Right lobe of liver (tissue), 6 donors: Measurements from ENCODE around the gene TSPAN9. TPM values are rescaled to one million over a fixed set of nuclear protein-coding genes. Genes with fewer than 3 reads are reported as not detected.

ENCODE experiments used
- ATAC-seq, 4 donors: fragments of 200-7000 bp; cut with Tn5 transposase; one replicate each; pipeline ENCODE4 v1.9.1; 2020; ENCODE audit warnings: mild to moderate bottlenecking in 4 of 4, moderate library complexity in 4 of 4
- DNase-seq, 3 donors: peaks; one replicate each; pipeline ENCODE4 v3.0.0-alpha.2; 2020
- H3K27ac ChIP-seq, 3 donors: fragments of 200-600 bp; one replicate each; pipeline ENCODE4 v1.8.0; 2022
- H3K27me3 ChIP-seq, 2 donors: fragments of 200-600 bp; one replicate each; pipeline ENCODE4 v1.8.0; 2022
- H3K36me3 ChIP-seq, 4 donors: fragments of 200-600 bp; sonication (generic) in 1 of 4; one replicate each; pipeline versions ENCODE4 v1.5.1 to v1.8.0; 2017 to 2022; ENCODE audit warnings: control low read depth in 1 of 4
- H3K4me1 ChIP-seq, 4 donors: fragments of 200-600 bp; sonication (generic) in 1 of 4; one replicate each; pipeline versions ENCODE4 v1.5.1 to v1.8.0; 2017 to 2022; ENCODE audit warnings: control low read depth in 1 of 4
- H3K4me3 ChIP-seq, 3 donors: fragments of 200-600 bp; one replicate each; pipeline ENCODE4 v1.8.0; 2022
- H3K9me3 ChIP-seq, 4 donors: fragments of 200-600 bp; sonication (generic) in 1 of 4; one replicate each; pipeline versions ENCODE4 v1.5.1 to v1.8.0; 2017 to 2022; ENCODE audit warnings: control low read depth in 1 of 4
- POLR2A ChIP-seq: fragments of 450-650 bp; IDR thresholded peaks from one replicate; pipeline ENCODE4 v1.6.1; 2017; ENCODE audit warnings: antibody characterized with exemption, mild to moderate bottlenecking
- WGBS: methylation state at CpG from one replicate; pipeline ENCODE4 v1.1.6; 2018; ENCODE audit warnings: low coverage, low lambda C conversion rate; ENCODE audit not compliant: insufficient coverage; ENCODE audit errors: missing lambda C conversion rate; 5-methylcytosine and 5-hydroxymethylcytosine counted together
- intact Hi-C, 2 donors: fragments of 100-400 bp; cut with DNase I; formaldehyde crosslinking; loops; one replicate each; pipeline versions ENCODE4 v1.11.2 to v1.14.1; 2022
- total RNA-seq, 6 experiments: library from RNA; depleted of rRNA in 2 of 6; stranded (reverse); fragments of >200 nt in 2 of 6; fragmentation: NEBNext Ultra II Directional in 3 of 6; extraction: Animal tissue kit (Norgen Biotek cat#: 25700) in 3 of 6; gene quantifications; one replicate each; pipeline versions ENCODE4 v1.1.0 to v1.2.4, GENCODE V29; 2016 to 2023
- TF ChIP-seq, protein P1 (sequence below), 4 donors: fragments of 200-600 bp in 3 of 4; fragments of 450-650 bp in 1 of 4; IDR thresholded peaks; one replicate each; pipeline versions ENCODE4 v1.5.1 to v1.8.0; 2016 to 2022; ENCODE audit warnings: antibody characterized with exemption in 4 of 4, mild to moderate bottlenecking in 2 of 4
- donor health status: DM: no; HTN: yes; CAD: no.
- donor health status: DM: no; HTN: no; CAD: no.
- donor health status: DM: no; HTN: no; CAD: no.
- donor health status: DM: no; HTN: yes; CAD: no.
- donor health status: DM: no; HTN: yes; CAD: no.

The TSPAN9 gene
- total RNA-seq, 6 experiments from 2014 or later, result 23.7 to 53.2 (median 39.8) TPM

DNA sequence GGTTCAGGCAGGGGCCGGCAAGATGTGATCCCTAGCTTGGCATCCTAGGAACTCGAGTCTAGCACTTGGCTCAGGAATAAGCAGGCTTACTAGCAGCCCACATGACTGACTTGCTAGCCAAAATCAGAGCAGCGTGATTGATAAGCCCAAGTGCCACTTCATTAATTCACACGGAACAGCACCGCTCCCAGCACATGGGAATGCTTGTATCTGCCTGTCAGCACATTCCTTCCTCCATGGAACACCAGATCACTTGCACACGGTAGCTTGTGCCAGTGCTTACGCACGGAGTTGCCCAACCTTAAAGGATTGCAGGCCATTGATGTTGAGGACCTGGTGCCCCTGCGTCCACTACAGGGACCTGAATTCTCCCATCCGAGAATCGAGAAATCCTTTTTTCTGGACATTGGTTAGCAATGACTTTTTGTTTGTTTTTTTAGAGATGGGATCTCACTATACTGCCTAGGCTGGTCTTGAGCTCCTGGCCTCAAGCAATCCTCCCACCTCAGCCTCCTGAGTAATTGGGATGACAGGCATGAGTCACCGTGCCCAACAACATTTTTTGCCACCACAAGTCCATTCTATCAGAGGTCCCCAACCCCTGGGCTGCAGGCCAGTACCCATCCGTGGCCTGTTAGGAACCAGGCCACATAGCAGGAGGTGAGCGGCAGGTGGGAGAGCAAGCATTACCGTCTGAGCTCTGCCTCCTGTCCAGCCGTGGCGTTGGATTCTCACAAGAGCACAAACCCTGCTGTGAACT lies 30.6 kb upstream of the TSPAN9 start:
- Histone ChIP-seq H3K27me3 (no peaks in the 10 kb centered on the region), H3K4me3 (no peak overlapping the region), H3K27ac (no peak overlapping the region), H3K4me1 (no peaks in the 10 kb centered on the region), H3K9me3 (no peaks in the 10 kb centered on the region), H3K36me3 (no peaks in the 10 kb centered on the region)
- TF ChIP-seq, protein P1, sequence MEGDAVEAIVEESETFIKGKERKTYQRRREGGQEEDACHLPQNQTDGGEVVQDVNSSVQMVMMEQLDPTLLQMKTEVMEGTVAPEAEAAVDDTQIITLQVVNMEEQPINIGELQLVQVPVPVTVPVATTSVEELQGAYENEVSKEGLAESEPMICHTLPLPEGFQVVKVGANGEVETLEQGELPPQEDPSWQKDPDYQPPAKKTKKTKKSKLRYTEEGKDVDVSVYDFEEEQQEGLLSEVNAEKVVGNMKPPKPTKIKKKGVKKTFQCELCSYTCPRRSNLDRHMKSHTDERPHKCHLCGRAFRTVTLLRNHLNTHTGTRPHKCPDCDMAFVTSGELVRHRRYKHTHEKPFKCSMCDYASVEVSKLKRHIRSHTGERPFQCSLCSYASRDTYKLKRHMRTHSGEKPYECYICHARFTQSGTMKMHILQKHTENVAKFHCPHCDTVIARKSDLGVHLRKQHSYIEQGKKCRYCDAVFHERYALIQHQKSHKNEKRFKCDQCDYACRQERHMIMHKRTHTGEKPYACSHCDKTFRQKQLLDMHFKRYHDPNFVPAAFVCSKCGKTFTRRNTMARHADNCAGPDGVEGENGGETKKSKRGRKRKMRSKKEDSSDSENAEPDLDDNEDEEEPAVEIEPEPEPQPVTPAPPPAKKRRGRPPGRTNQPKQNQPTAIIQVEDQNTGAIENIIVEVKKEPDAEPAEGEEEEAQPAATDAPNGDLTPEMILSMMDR (IDR thresholded peaks at IDR 0.05), result no peak
- no peak for TF ChIP-seq POLR2A
- ATAC-seq (no peak), DNase-seq (no peak)
- WGBS, result 60% methylated on average over 5 of the region's 17 CpGs
- intact Hi-C loops, result no loop called here

DNA sequence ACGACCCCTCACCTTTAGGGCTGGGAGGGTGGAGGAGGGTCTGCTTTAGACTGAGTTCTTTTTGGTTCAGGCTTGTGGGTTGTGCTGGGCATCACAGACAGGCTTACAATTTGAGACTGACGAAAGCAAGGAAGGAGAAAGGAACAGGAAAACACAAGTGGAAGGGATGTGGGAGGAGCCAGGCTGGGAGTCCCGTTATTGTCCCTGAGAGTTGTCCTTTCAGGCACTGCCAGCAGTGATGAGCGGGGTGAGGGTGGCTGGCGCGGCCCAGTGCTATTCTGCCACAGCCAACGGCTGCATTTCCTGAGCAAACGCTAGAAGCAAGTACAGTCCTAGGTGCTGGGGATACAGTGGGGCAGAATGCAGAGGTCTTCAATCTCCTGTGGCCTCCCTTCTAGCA lies 29.2 kb upstream of the TSPAN9 start:
- no peak for TF ChIP-seq POLR2A
- TF ChIP-seq, protein P1 (IDR thresholded peaks at IDR 0.05), result no peak
- DNase-seq (no peak), ATAC-seq (peak in 1 of 4 donors; percentile 19)
- Histone ChIP-seq H3K27ac (no peak overlapping the region), H3K9me3 (no peaks in the 10 kb centered on the region), H3K27me3 (no peaks in the 10 kb centered on the region), H3K4me1 (no peaks in the 10 kb centered on the region), H3K36me3 (no peaks in the 10 kb centered on the region), H3K4me3 (no peak overlapping the region)
- WGBS, result 25% methylated on average over 5 of the region's 8 CpGs
- intact Hi-C loops, result no loop called here

DNA sequence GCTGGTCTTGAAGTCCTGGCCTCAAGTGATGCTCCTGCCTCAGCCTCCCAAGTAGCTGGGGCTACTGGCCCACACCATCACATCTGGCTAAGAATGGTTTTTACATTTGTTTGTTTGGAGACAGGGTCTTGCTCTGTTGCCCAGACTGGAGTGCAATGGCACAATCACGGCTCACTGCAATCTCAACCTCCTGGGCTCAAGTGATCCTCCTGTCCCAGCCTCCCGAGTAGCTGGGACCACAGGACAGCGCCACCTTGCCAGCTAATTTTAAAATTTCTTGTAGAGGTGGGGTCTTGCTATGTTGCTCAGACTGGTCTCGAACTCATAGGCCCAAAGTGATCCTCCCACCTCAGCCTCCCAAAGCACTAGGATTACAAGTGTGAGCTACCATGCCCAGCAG lies 28.6 kb upstream of the TSPAN9 start:
- H3K27ac ChIP-seq, result no peak overlapping the region
- 88% methylated on average over 1 of the region's 4 CpGs for WGBS
- TF ChIP-seq, protein P1 (IDR thresholded peaks at IDR 0.05), result no peak
- no peak for DNase-seq
- no peaks in the 10 kb centered on the region for H3K4me1 ChIP-seq
- no peaks in the 10 kb centered on the region for H3K36me3 ChIP-seq
- ATAC-seq, result no peak
- intact Hi-C loops, result no loop called here
- H3K9me3 ChIP-seq, result no peaks in the 10 kb centered on the region
- H3K4me3 ChIP-seq, result no peak overlapping the region
- H3K27me3 ChIP-seq, result no peaks in the 10 kb centered on the region

DNA sequence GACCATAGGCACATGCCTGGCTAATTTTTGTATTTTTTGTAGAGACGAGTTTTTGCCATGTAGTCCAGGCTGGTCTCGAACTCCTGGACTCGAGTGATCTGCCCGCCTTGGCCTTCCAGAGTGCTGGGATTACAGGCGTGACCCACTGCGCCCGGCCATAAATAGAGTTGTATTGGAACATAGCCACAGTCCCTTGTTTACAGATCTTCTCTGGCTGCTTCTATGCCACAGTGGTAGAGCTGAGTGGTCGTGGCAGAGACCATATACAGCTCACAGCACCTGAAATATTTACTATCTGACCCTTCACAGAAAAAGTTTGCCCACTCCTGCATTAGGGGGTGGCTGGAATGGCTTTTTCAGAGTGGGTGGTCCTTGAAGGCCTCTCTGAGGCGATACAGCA lies 28.0 kb upstream of the TSPAN9 start:
- WGBS, result 50% methylated on average over 8 of the region's 9 CpGs
- intact Hi-C loops, result no loop called here
- H3K27ac ChIP-seq, result no peak overlapping the region
- H3K4me1 ChIP-seq, result no peaks in the 10 kb centered on the region
- no peaks in the 10 kb centered on the region for H3K36me3 ChIP-seq
- DNase-seq (no peak), ATAC-seq (no peak)
- no peaks in the 10 kb centered on the region for H3K9me3 ChIP-seq
- TF ChIP-seq, protein P1 (IDR thresholded peaks at IDR 0.05), result no peak
- TF ChIP-seq POLR2A, result no peak
- H3K27me3 ChIP-seq, result no peaks in the 10 kb centered on the region
- no peak overlapping the region for H3K4me3 ChIP-seq
